ENCODE results near the gene SUSD1. TPM values are rescaled to one million over a fixed set of nuclear protein-coding genes. Genes with fewer than 3 reads are reported as not detected.
"Not testable (repeated sequence)": the region's sequence is repeated elsewhere in the genome, so short reads cannot be mapped to it uniquely, and the experiment has no call there.

SUSD1 gene
- total RNA-seq, 4 donors from 2014 or later, result 5.9 to 10.0 (median 7.4) TPM

DNA sequence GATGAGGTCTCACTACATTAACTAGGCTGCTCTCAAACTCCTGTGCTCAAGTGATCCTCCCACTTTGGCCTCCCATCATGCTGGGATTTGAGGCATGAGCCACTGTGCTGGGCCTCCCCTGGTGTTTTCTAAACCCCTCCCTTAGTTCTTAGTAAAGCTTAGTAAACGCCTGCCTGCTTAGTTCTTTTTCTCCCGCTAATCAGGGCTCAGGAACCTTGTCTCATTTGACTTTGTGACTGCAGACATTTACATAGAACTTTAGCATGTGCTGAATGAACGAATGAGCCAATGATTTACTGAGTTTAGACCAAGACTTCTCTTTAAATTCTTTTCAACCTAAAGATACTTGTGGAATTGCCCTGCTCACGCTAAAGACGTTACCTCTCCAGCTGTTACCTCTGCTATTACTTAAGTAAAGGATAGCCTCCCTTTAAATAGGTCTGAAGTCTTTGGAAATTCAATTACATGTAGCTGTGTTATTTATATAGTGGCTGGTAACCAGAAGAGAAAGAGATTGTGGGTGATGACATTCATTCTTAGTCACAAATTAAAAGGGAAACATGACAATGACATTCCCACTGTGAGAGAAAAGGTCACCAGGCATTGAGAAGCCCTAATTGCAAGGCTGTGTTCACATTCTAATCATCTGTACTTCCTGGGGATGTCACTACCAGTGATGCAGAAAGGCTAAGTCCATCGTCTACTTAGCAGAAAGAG, 18.6 kb upstream of the SUSD1 start:
- H3K36me3 ChIP-seq, result no peaks in the 10 kb centered on the region
- no peaks in the 10 kb centered on the region for H3K27me3 ChIP-seq
- no peak overlapping the region for H3K27ac ChIP-seq
- 84 to 92% methylated on average over 5 of the region's 6 CpGs for WGBS, 2 donors (ENCODE audit: low coverage in 1 of 2)
- TF ChIP-seq, protein P1, sequence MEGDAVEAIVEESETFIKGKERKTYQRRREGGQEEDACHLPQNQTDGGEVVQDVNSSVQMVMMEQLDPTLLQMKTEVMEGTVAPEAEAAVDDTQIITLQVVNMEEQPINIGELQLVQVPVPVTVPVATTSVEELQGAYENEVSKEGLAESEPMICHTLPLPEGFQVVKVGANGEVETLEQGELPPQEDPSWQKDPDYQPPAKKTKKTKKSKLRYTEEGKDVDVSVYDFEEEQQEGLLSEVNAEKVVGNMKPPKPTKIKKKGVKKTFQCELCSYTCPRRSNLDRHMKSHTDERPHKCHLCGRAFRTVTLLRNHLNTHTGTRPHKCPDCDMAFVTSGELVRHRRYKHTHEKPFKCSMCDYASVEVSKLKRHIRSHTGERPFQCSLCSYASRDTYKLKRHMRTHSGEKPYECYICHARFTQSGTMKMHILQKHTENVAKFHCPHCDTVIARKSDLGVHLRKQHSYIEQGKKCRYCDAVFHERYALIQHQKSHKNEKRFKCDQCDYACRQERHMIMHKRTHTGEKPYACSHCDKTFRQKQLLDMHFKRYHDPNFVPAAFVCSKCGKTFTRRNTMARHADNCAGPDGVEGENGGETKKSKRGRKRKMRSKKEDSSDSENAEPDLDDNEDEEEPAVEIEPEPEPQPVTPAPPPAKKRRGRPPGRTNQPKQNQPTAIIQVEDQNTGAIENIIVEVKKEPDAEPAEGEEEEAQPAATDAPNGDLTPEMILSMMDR (IDR thresholded peaks at IDR 0.05), result no peak
- TF ChIP-seq EP300 (IDR thresholded peaks at IDR 0.05) (no peak), POLR2A (IDR thresholded peaks at IDR 0.05) (no peak), POLR2AphosphoS5 (IDR thresholded peaks at IDR 0.05) (no peak)
- ATAC-seq, result no peak
- H3K9me3 ChIP-seq, result no peaks in the 10 kb centered on the region
- no peaks in the 10 kb centered on the region for H3K4me1 ChIP-seq
- H3K4me3 ChIP-seq, result no peak overlapping the region

DNA sequence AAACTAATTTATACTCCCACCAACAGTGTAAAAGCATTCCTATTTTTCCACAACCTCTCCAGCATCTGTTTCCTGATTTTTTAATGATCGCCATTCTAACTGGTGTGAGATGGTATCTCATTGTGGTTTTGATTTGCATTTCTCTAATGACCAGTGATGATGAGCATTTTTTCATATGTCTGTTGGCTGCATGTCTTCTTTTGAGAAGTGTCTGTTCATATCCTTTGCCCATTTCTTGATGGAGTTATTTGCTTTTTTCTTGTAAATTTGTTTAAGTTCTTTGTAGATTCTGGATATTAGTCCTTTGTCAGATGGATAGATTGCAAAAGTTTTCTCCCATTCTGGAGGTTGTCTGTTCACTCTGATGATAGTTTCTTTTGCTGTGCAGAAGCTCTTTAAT, 15.2 kb upstream of the SUSD1 start:
- not testable (repeated sequence) for H3K27me3 ChIP-seq, H3K4me1 ChIP-seq, H3K4me3 ChIP-seq, H3K36me3 ChIP-seq, ATAC-seq, H3K9me3 ChIP-seq, H3K27ac ChIP-seq
- 80 to 100% methylated on average over 1 of the region's 1 CpG for WGBS, 2 donors (ENCODE audit: low coverage in 1 of 2)

DNA sequence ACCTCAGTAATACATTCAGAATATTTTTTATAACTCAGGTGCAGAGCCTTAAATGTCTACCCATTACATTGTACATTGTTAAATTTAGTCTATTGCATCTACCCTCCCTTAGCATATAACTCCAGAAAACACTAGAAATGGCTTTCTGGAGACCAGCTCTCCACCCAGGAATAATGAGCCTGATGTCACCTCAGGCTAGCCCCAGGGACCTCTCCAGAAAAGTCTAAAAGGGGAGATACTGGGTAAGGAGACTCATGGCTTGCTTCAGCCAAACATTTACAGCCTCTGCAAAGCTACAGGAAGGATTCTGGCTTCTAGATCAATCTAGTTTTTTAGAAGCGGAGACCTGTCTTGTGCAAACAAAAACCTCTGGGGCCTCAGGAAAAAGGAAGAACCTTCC, 13.8 kb upstream of the SUSD1 start:
- TF ChIP-seq POLR2A (IDR thresholded peaks at IDR 0.05) (no peak), POLR2AphosphoS5 (IDR thresholded peaks at IDR 0.05) (no peak), EP300 (IDR thresholded peaks at IDR 0.05) (no peak)
- TF ChIP-seq, protein P1 (IDR thresholded peaks at IDR 0.05), result no peak
- no peak overlapping the region for H3K4me3 ChIP-seq
- H3K4me1 ChIP-seq, result no peaks in the 10 kb centered on the region
- no peak for ATAC-seq
- WGBS, 2 donors (ENCODE audit: low coverage in 1 of 2), result 100% methylated on average over 1 of the region's 1 CpG; no CpG with 5 or more reads in 1 of the 2 donors
- no peaks in the 10 kb centered on the region for H3K9me3 ChIP-seq
- H3K27ac ChIP-seq, result no peak overlapping the region
- H3K27me3 ChIP-seq, result no peaks in the 10 kb centered on the region
- no peaks in the 10 kb centered on the region for H3K36me3 ChIP-seq

DNA sequence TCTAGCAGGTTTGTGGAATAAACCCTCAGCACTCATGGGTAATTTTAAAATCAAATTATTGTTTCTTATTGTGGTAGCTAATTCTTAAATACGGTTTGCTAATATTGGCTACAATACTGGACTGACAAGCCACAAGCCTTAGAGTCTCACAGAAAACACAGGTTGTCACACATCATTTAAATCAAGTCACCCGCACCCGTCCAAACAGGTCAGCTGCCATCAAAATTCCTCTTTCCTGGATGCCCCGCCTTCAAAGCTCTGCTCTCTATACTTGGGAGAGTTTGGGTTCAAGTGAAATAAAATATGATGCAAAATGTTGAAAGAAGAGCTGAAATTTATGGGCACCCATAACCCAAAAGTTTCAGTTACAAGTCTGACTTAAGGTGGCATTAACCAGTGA, 12.3 kb upstream of the SUSD1 start:
- H3K27me3 ChIP-seq, result no peaks in the 10 kb centered on the region
- WGBS, 2 donors (ENCODE audit: low coverage in 1 of 2), result 97 to 100% methylated on average over 1 to 4 of the region's 4 CpGs
- TF ChIP-seq POLR2A (IDR thresholded peaks at IDR 0.05) (no peak), POLR2AphosphoS5 (IDR thresholded peaks at IDR 0.05) (no peak), EP300 (IDR thresholded peaks at IDR 0.05) (no peak)
- TF ChIP-seq, protein P1 (IDR thresholded peaks at IDR 0.05), result no peak
- no peaks in the 10 kb centered on the region for H3K4me1 ChIP-seq
- H3K4me3 ChIP-seq, result no peak overlapping the region
- no peaks in the 10 kb centered on the region for H3K36me3 ChIP-seq
- ATAC-seq, result no peak
- H3K27ac ChIP-seq, result no peak overlapping the region
- H3K9me3 ChIP-seq, result no peaks in the 10 kb centered on the region

DNA sequence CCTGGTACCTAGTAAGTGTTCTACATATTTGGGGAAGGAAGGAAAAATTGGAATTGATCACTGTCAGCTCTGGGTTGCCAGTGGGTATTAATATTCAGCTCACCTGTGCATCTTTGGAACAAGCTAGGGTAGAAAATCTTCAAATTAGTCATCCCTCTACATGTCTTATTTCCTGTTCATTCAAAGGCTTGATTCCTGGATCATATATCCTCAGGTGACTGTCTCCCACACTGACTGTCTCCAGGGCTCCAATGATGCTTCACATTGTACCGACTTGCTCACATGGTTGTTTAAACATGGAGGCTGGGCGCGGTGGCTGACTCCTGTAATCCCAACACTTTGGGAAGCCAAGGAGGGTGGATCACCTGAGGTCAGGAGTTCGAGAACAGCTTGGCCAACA, 11.6 kb upstream of the SUSD1 start:
- no peaks in the 10 kb centered on the region for H3K9me3 ChIP-seq
- no peaks in the 10 kb centered on the region for H3K4me1 ChIP-seq
- H3K36me3 ChIP-seq, result no peaks in the 10 kb centered on the region
- H3K4me3 ChIP-seq, result no peak overlapping the region
- TF ChIP-seq EP300 (IDR thresholded peaks at IDR 0.05), result no peak
- no peak for TF ChIP-seq POLR2A (IDR thresholded peaks at IDR 0.05)
- TF ChIP-seq, protein P1 (IDR thresholded peaks at IDR 0.05), result no peak
- 83 to 100% methylated on average over 2 to 3 of the region's 4 CpGs for WGBS, 2 donors (ENCODE audit: low coverage in 1 of 2)
- no peak for ATAC-seq
- no peak overlapping the region for H3K27ac ChIP-seq
- no peaks in the 10 kb centered on the region for H3K27me3 ChIP-seq
